CD4-positive, CD25-positive, alpha-beta regulatory T cell (primary cell): ENCODE measurements around the gene PRRG3. TPM values are rescaled to one million over a fixed set of nuclear protein-coding genes. Genes with fewer than 3 reads are reported as not detected.

ENCODE experiments used
- ATAC-seq, 2 donors: fragments of 150-1000 bp; cut with Tn5 transposase; one replicate each; pipeline ENCODE4 v1.10.0; 2021; ENCODE audit warnings: low read depth in 2 of 2, moderate number of reproducible peaks in 2 of 2, moderate library complexity in 1 of 2
- DNase-seq, 3 donors: peaks; one replicate each; pipeline versions ENCODE4 v3.0.0 to v3.0.0-alpha.2; 2012 to 2022; ENCODE audit warnings: mixed read lengths in 1 of 3
- H3K27ac ChIP-seq: one replicate; pipeline ENCODE4 v1.7.0; 2013; ENCODE audit warnings: mild to moderate bottlenecking, low read length; ENCODE audit not compliant: insufficient read depth, poor library complexity, severe bottlenecking
- H3K27me3 ChIP-seq: one replicate; pipeline ENCODE4 v1.7.0; 2013; ENCODE audit warnings: low read length; ENCODE audit not compliant: control insufficient read depth, insufficient read depth
- H3K36me3 ChIP-seq: one replicate; pipeline ENCODE4 v1.7.0; 2013; ENCODE audit warnings: mild to moderate bottlenecking, low read length, moderate library complexity; ENCODE audit not compliant: control insufficient read depth, insufficient read depth
- H3K4me1 ChIP-seq: 2 replicates; pipeline ENCODE4 v1.7.0; 2013; ENCODE audit warnings: mild to moderate bottlenecking, low read length; ENCODE audit not compliant: insufficient read depth, control insufficient read depth, poor library complexity, severe bottlenecking
- H3K4me3 ChIP-seq: one replicate; pipeline ENCODE4 v1.7.0; 2013; ENCODE audit warnings: low read depth, mild to moderate bottlenecking, low read length, moderate library complexity
- H3K9me3 ChIP-seq, 2 experiments: 1 replicate in 1 of 2; 2 replicates in 1 of 2; pipeline ENCODE4 v1.7.0; 2013; ENCODE audit warnings: low read length in 2 of 2, mild to moderate bottlenecking in 1 of 2, moderate library complexity in 1 of 2; ENCODE audit not compliant: control insufficient read depth in 2 of 2
- H3K27ac Mint-ChIP-seq, 3 donors: one replicate each; pipeline ENCODE4 v1.8.0; 2020 to 2022; ENCODE audit warnings: mild to moderate bottlenecking in 3 of 3, mixed read lengths in 3 of 3, moderate library complexity in 2 of 3
- H3K27me3 Mint-ChIP-seq: one replicate; pipeline ENCODE4 v1.8.0; 2022; ENCODE audit warnings: mild to moderate bottlenecking, mixed read lengths
- H3K36me3 Mint-ChIP-seq: one replicate; pipeline ENCODE4 v1.8.0; 2020; ENCODE audit warnings: mixed read lengths
- H3K4me1 Mint-ChIP-seq, 4 donors: one replicate each; pipeline ENCODE4 v1.8.0; 2020 to 2022; ENCODE audit warnings: mixed read lengths in 4 of 4, mild to moderate bottlenecking in 1 of 4
- H3K4me3 Mint-ChIP-seq, 4 donors: one replicate each; pipeline ENCODE4 v1.8.0; 2020 to 2022; ENCODE audit warnings: mild to moderate bottlenecking in 4 of 4, mixed read lengths in 4 of 4, moderate library complexity in 3 of 4
- H3K9me3 Mint-ChIP-seq, 7 donors: one replicate each; pipeline ENCODE4 v1.8.0; 2020 to 2022; ENCODE audit warnings: mixed read lengths in 7 of 7, mild to moderate bottlenecking in 3 of 7, moderate library complexity in 2 of 7
- polyA plus RNA-seq, 4 donors: library from polyadenylated mRNA; unstranded; fragments of 300-500 nt; fragmentation: Illumina TruSeq; gene quantifications; one replicate each; pipeline ENCODE4 v1.2.3, GENCODE V29; 2021
- total RNA-seq: library from RNA; stranded (reverse); gene quantifications from one replicate; pipeline ENCODE4 v1.2.3, GENCODE V29; 2022

PRRG3 gene
- total and polyA plus RNA-seq, 5 donors from 2014 or later = not detected

DNA sequence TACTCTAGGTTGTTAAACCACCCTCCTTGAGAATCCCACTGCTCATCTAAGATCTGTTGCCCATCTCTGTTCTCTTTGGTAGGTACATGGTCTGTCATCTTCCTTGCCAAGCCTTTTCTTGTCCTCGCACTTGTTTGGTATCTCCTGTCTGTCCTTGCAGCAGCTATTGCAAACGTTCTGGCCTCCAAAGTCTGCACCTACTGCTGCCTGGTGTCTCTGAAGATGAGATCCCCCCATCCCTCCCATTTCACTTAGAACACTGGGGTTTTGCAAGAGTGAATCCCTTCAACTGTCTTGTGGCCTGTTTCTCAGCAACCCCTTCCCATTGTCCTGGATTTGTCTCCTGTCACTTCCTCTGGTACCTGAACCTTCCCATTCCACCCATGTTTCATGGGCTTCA is 40.0 kb downstream of the PRRG3 start:
- ATAC-seq (no peak), DNase-seq (no peak)
- Mint-ChIP-seq H3K4me1 (no peaks in the 10 kb centered on the region), H3K9me3 (no peaks in the 10 kb centered on the region), H3K27me3 (no peaks in the 10 kb centered on the region), H3K27ac (no peak overlapping the region), H3K36me3 (no peaks in the 10 kb centered on the region), H3K4me3 (no peak overlapping the region)
- Histone ChIP-seq H3K4me3 (no peak overlapping the region), H3K9me3 (no peaks in the 10 kb centered on the region), H3K27me3 (no peaks in the 10 kb centered on the region), H3K27ac (no peak overlapping the region), H3K4me1 (no peaks in the 10 kb centered on the region), H3K36me3 (no peaks in the 10 kb centered on the region)

DNA sequence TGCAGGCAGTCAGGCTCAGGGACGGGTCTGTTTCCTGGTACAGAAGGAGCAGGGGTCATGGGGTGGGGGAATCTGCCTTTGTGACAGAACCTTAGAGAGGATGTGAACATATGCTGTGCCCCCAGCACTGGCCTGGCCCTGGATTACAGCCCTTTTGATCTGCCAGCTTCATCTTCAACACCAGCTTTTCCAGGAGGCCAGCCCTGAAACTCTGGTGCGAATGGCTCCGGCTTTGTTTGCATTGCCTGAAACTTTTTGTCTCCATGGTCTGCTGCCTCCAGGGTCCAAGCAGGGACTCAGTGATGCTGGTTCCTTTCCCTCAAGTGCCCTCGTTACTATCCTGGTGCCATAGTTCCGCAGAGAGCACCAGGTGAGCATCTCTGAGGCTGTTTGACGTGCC is 41.4 kb downstream of the PRRG3 start:
- Mint-ChIP-seq H3K36me3 (no peaks in the 10 kb centered on the region), H3K9me3 (no peaks in the 10 kb centered on the region), H3K4me3 (no peak overlapping the region), H3K27ac (no peak overlapping the region), H3K4me1 (no peaks in the 10 kb centered on the region), H3K27me3 (no peaks in the 10 kb centered on the region)
- H3K36me3 ChIP-seq = no peaks in the 10 kb centered on the region
- no peak for ATAC-seq
- H3K9me3 ChIP-seq = no peaks in the 10 kb centered on the region
- no peaks in the 10 kb centered on the region for H3K4me1 ChIP-seq
- DNase-seq = no peak
- no peak overlapping the region for H3K4me3 ChIP-seq
- no peaks in the 10 kb centered on the region for H3K27me3 ChIP-seq
- no peak overlapping the region for H3K27ac ChIP-seq

DNA sequence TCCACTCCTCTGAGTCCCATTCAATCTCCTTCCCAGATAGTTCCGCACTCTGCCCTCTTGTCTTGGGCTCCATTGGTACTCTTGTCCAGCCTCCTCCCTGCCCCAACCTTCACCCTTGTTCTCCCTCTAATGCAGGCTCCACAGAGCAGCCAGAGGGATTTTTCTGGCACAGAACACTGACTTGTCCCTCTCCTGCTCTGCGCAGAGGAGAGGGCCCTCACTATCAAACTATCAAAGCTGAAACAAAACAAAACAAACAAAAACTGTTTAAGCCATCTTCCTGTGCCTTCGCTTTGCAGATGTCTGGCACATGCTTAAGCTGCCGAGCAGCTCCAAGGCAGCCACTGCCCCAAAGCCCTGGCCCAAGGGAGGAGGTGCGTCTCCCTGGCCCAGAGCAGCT is 42.2 kb downstream of the PRRG3 start:
- ATAC-seq = no peak
- H3K9me3 ChIP-seq = no peaks in the 10 kb centered on the region
- no peaks in the 10 kb centered on the region for H3K27me3 Mint-ChIP-seq
- no peak overlapping the region for H3K27ac ChIP-seq
- H3K4me1 ChIP-seq = no peaks in the 10 kb centered on the region
- H3K4me1 Mint-ChIP-seq = no peaks in the 10 kb centered on the region
- no peaks in the 10 kb centered on the region for H3K27me3 ChIP-seq
- H3K36me3 ChIP-seq = no peaks in the 10 kb centered on the region
- no peak for DNase-seq
- no peaks in the 10 kb centered on the region for H3K36me3 Mint-ChIP-seq
- no peak overlapping the region for H3K27ac Mint-ChIP-seq
- H3K4me3 ChIP-seq = no peak overlapping the region
- no peak overlapping the region for H3K4me3 Mint-ChIP-seq
- no peaks in the 10 kb centered on the region for H3K9me3 Mint-ChIP-seq

DNA sequence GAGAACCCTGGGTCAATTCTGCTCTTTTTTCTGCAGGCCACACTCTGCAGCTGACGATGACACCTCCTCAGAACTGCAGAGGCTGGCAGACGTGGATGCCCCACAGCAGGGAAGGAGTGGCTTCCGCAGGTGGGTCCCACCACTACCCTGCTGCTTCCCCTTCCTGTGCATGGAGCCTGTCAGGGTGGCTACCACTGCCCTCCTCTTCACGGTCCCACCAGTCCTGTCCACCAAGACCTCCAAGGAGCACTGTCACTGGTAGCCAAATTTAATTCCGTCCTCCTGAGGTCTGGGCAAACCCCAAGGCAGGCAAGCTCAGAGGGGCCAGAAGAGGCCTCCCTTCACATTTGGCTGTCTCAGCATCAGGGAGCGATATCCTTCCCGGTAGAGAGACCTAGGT is 43.5 kb downstream of the PRRG3 start:
- H3K36me3 Mint-ChIP-seq = no peaks in the 10 kb centered on the region
- H3K4me1 Mint-ChIP-seq = no peaks in the 10 kb centered on the region
- no peak overlapping the region for H3K27ac Mint-ChIP-seq
- Histone ChIP-seq H3K4me3 (no peak overlapping the region), H3K27me3 (no peaks in the 10 kb centered on the region), H3K9me3 (no peaks in the 10 kb centered on the region), H3K36me3 (no peaks in the 10 kb centered on the region), H3K4me1 (no peaks in the 10 kb centered on the region), H3K27ac (no peak overlapping the region)
- no peak overlapping the region for H3K4me3 Mint-ChIP-seq
- no peaks in the 10 kb centered on the region for H3K9me3 Mint-ChIP-seq
- DNase-seq (no peak), ATAC-seq (no peak)
- H3K27me3 Mint-ChIP-seq = no peaks in the 10 kb centered on the region

GRCh38 chrX:151741606-151742005 is 46.3 kb downstream of the PRRG3 start:
- ATAC-seq (no peak), DNase-seq (no peak)
- no peak overlapping the region for H3K27ac Mint-ChIP-seq
- Histone ChIP-seq H3K9me3 (no peaks in the 10 kb centered on the region), H3K4me3 (no peak overlapping the region), H3K4me1 (no peaks in the 10 kb centered on the region), H3K27ac (no peak overlapping the region), H3K27me3 (no peaks in the 10 kb centered on the region), H3K36me3 (no peaks in the 10 kb centered on the region)
- no peaks in the 10 kb centered on the region for H3K36me3 Mint-ChIP-seq
- no peaks in the 10 kb centered on the region for H3K9me3 Mint-ChIP-seq
- no peaks in the 10 kb centered on the region for H3K4me1 Mint-ChIP-seq
- H3K4me3 Mint-ChIP-seq = no peak overlapping the region
- no peaks in the 10 kb centered on the region for H3K27me3 Mint-ChIP-seq

GRCh38 chrX:151742311-151742710 is 47.1 kb downstream of the PRRG3 start:
- Histone ChIP-seq H3K27ac (no peak overlapping the region), H3K9me3 (no peaks in the 10 kb centered on the region), H3K4me3 (no peak overlapping the region), H3K4me1 (no peaks in the 10 kb centered on the region), H3K36me3 (no peaks in the 10 kb centered on the region), H3K27me3 (no peaks in the 10 kb centered on the region)
- H3K36me3 Mint-ChIP-seq = no peaks in the 10 kb centered on the region
- no peak overlapping the region for H3K4me3 Mint-ChIP-seq
- DNase-seq = no peak
- H3K4me1 Mint-ChIP-seq = no peaks in the 10 kb centered on the region
- H3K27ac Mint-ChIP-seq = no peak overlapping the region
- H3K9me3 Mint-ChIP-seq = no peaks in the 10 kb centered on the region
- H3K27me3 Mint-ChIP-seq = no peaks in the 10 kb centered on the region
- no peak for ATAC-seq

GRCh38 chrX:151743651-151744470 is 48.6 kb downstream of the PRRG3 start:
- ATAC-seq = no peak
- Histone ChIP-seq H3K36me3 (no peaks in the 10 kb centered on the region), H3K4me3 (no peak overlapping the region), H3K4me1 (no peaks in the 10 kb centered on the region), H3K27me3 (no peaks in the 10 kb centered on the region), H3K9me3 (no peaks in the 10 kb centered on the region), H3K27ac (no peak overlapping the region)
- Mint-ChIP-seq H3K27me3 (no peaks in the 10 kb centered on the region), H3K36me3 (no peaks in the 10 kb centered on the region), H3K27ac (no peak overlapping the region), H3K4me1 (no peaks in the 10 kb centered on the region), H3K4me3 (no peak overlapping the region), H3K9me3 (no peaks in the 10 kb centered on the region)
- no peak for DNase-seq

DNA sequence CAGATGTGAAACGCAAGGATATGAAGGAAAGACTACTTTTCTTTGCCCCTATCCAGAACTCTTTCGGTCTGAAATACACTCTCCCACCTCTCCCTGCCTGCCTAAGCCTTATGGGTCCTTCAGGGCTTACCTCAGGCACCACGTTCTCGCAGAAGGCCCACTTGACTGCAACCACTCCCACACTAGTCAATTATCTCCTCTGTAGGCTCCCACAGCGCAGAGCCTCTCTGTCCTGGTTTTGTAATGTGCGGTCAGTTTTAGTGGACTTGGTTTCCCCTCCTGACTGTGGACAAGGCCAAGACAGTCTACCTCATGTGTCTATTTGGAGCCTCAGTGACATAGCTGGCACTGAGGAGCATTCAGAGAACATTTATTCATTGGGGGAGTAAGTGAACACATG is 50.4 kb downstream of the PRRG3 start:
- H3K4me1 Mint-ChIP-seq = no peaks in the 10 kb centered on the region
- no peaks in the 10 kb centered on the region for H3K36me3 ChIP-seq
- no peaks in the 10 kb centered on the region for H3K9me3 ChIP-seq
- H3K27ac ChIP-seq = no peak overlapping the region
- no peak overlapping the region for H3K27ac Mint-ChIP-seq
- no peak for ATAC-seq
- H3K4me3 ChIP-seq = no peak overlapping the region
- H3K27me3 Mint-ChIP-seq = peaks cover 1% of the 10 kb centered on the region
- no peaks in the 10 kb centered on the region for H3K9me3 Mint-ChIP-seq
- no peaks in the 10 kb centered on the region for H3K36me3 Mint-ChIP-seq
- H3K4me1 ChIP-seq = no peaks in the 10 kb centered on the region
- H3K27me3 ChIP-seq = no peaks in the 10 kb centered on the region
- DNase-seq = no peak
- H3K4me3 Mint-ChIP-seq = no peak overlapping the region
